Karpas-422 (cell line): ENCODE measurements around the gene PDGFD. TPM values are rescaled to one million over a fixed set of nuclear protein-coding genes. Genes with fewer than 3 reads are reported as not detected.
A peak's percentile ranks its signal among the peaks of the same experiment; 100 is the strongest.

ENCODE experiments used
- DNase-seq: peaks from one replicate; pipeline ENCODE4 v3.0.0-alpha.2; 2015
- H2AFZ ChIP-seq: fragments of 200-600 bp; sonication (generic); 2 replicates; pipeline ENCODE4 v1.6.1; 2014; ENCODE audit warnings: antibody characterized with exemption, low read length, mixed read lengths
- H3K27ac ChIP-seq: fragments of 200-600 bp; sonication (generic); 2 replicates; pipeline ENCODE4 v1.5.1; 2014; ENCODE audit warnings: mild to moderate bottlenecking, low read length, moderate library complexity
- H3K27me3 ChIP-seq: fragments of 200-600 bp; sonication (generic); 2 replicates; pipeline ENCODE4 v1.6.1; 2014; ENCODE audit warnings: low read length, mixed read lengths
- H3K36me3 ChIP-seq: fragments of 200-600 bp; sonication (generic); 2 replicates; pipeline ENCODE4 v1.6.1; 2014; ENCODE audit warnings: low read length, mixed read lengths; ENCODE audit not compliant: insufficient read depth
- H3K4me1 ChIP-seq: fragments of 200-600 bp; sonication (generic); 2 replicates; pipeline ENCODE4 v1.6.1; 2014; ENCODE audit warnings: mild to moderate bottlenecking, low read length, mixed read lengths
- H3K4me2 ChIP-seq: fragments of 200-600 bp; sonication (generic); 2 replicates; pipeline ENCODE4 v1.6.1; 2014; ENCODE audit warnings: low read length, low read depth, mild to moderate bottlenecking; ENCODE audit not compliant: poor library complexity, severe bottlenecking
- H3K4me3 ChIP-seq: fragments of 200-600 bp; sonication (generic); 2 replicates; pipeline ENCODE4 v1.5.1; 2014; ENCODE audit warnings: mild to moderate bottlenecking, antibody characterized with exemption, low read length, mixed read lengths
- H3K79me2 ChIP-seq: fragments of 200-600 bp; sonication (generic); 2 replicates; pipeline ENCODE4 v1.6.1; 2014; ENCODE audit warnings: mild to moderate bottlenecking, low read length, mixed read lengths
- H3K9ac ChIP-seq: fragments of 200-600 bp; sonication (generic); 2 replicates; pipeline ENCODE4 v1.6.0; 2014; ENCODE audit warnings: low read length
- H3K9me2 ChIP-seq: fragments of 200-600 bp; sonication (generic), shearing (Covaris generic); replicated peaks from 2 replicates; pipeline ENCODE4 v1.6.0; 2014; ENCODE audit warnings: mild to moderate bottlenecking, low read length, moderate library complexity; ENCODE audit not compliant: insufficient read depth
- H3K9me3 ChIP-seq: fragments of 300-700, 200-600 bp; sonication (generic); 2 replicates; pipeline ENCODE4 v1.6.1; 2014; ENCODE audit warnings: low read length, mixed read lengths
- H4K20me1 ChIP-seq: fragments of 200-600 bp; sonication (generic); 2 replicates; pipeline ENCODE4 v1.6.1; 2014; ENCODE audit warnings: mild to moderate bottlenecking, antibody characterized with exemption, low read length, low read depth; ENCODE audit not compliant: insufficient read depth
- total RNA-seq: library from RNA; depleted of rRNA; stranded (reverse); fragments of >200 nt; shearing (Covaris generic); gene quantifications from 2 replicates; pipeline ENCODE4 v1.2.3, GENCODE V29; 2014; ENCODE audit warnings: low replicate concordance

The PDGFD gene
- total RNA-seq, 1 experiment from 2014 or later, result 360 TPM

GRCh38 chr11:103923451-103923931, 240.5 kb downstream of the PDGFD start:
- H3K9me3 ChIP-seq, result no peaks in the 10 kb centered on the region
- no peaks in the 10 kb centered on the region for H4K20me1 ChIP-seq
- no peak for DNase-seq
- no peaks in the 10 kb centered on the region for H3K9me2 ChIP-seq
- H3K4me3 ChIP-seq, result no peak overlapping the region
- H3K4me2 ChIP-seq, result peak overlapping the region; percentile 0
- H3K27me3 ChIP-seq, result no peaks in the 10 kb centered on the region
- peaks cover 73% of the 10 kb centered on the region for H3K79me2 ChIP-seq
- H3K27ac ChIP-seq, result peak overlapping the region; percentile 68
- no peak overlapping the region for H2AFZ ChIP-seq
- H3K4me1 ChIP-seq, result peaks cover 78% of the 10 kb centered on the region
- peaks cover 62% of the 10 kb centered on the region for H3K36me3 ChIP-seq
- H3K9ac ChIP-seq, result peak overlapping the region; percentile 1; the same call in 1 of the 2 replicates

DNA sequence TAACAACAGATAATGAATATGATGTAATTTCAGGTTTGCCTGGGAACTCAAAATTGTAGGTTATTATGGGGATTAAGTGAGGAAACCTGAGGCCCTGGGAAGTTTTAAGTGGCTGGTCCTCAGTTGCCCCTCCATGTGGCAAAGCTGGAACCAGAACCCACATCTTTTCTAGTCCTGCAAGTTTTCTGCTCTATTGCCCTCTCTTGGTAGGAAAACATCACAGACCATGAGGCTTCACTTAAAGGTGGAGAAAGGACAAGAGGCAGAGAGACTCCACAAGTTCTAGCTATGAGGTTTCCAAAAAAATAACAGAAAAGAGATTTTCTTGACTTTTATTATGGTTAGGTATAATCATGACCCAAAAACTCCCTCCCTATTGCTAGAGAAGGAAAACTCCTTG, 243.0 kb downstream of the PDGFD start:
- Histone ChIP-seq H4K20me1 (no peaks in the 10 kb centered on the region), H3K4me1 (peaks cover 52% of the 10 kb centered on the region), H3K79me2 (peaks cover 61% of the 10 kb centered on the region), H3K4me2 (peak overlapping the region; percentile 0), H2AFZ (no peak overlapping the region), H3K27ac (peak overlapping the region; percentile 60), H3K9me2 (no peaks in the 10 kb centered on the region), H3K9me3 (no peaks in the 10 kb centered on the region), H3K36me3 (peaks cover 67% of the 10 kb centered on the region), H3K4me3 (no peak overlapping the region), H3K27me3 (no peaks in the 10 kb centered on the region), H3K9ac (no peak overlapping the region; the same call in 1 of the 2 replicates)
- peak; percentile 78 for DNase-seq

DNA sequence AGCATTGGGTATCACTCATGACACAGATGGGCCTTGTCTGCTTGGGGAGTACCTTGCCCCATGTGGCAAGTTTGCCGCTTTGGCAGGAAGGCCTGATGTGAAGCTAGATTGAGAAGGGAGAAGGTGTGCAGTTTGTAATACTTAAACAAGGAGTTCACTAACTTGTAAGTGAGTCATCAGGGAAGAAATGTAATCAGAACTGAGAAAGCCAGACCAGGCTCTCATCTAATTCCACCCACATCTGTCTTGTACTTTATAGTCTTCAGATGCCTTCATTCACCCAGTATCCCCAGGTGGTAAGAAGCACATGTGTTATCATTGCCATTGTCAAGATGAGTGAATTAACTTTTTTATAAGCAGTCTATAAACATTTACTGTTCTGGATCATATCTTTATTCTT, 243.5 kb downstream of the PDGFD start:
- no peaks in the 10 kb centered on the region for H3K9me2 ChIP-seq
- H3K36me3 ChIP-seq, result peaks cover 68% of the 10 kb centered on the region
- H3K4me2 ChIP-seq, result no peak overlapping the region
- no peak overlapping the region for H2AFZ ChIP-seq
- no peaks in the 10 kb centered on the region for H3K27me3 ChIP-seq
- H3K4me1 ChIP-seq, result peaks cover 52% of the 10 kb centered on the region
- peak overlapping the region; percentile 60 for H3K27ac ChIP-seq
- no peaks in the 10 kb centered on the region for H3K9me3 ChIP-seq
- H3K9ac ChIP-seq, result peak overlapping the region; percentile 0; the same call in 1 of the 2 replicates
- no peak for DNase-seq
- peaks cover 64% of the 10 kb centered on the region for H3K79me2 ChIP-seq
- no peaks in the 10 kb centered on the region for H4K20me1 ChIP-seq
- no peak overlapping the region for H3K4me3 ChIP-seq

- H3K27me3 ChIP-seq, result no peaks in the 10 kb centered on the region
- peaks cover 48% of the 10 kb centered on the region for H3K4me1 ChIP-seq
- H3K79me2 ChIP-seq, result peaks cover 45% of the 10 kb centered on the region
- no peaks in the 10 kb centered on the region for H4K20me1 ChIP-seq
- H3K36me3 ChIP-seq, result peaks cover 41% of the 10 kb centered on the region
- no peak overlapping the region for H3K9ac ChIP-seq
- H2AFZ ChIP-seq, result no peak overlapping the region
- H3K9me3 ChIP-seq, result peaks cover 5% of the 10 kb centered on the region; the same call in 1 of the 2 replicates
- no peak overlapping the region for H3K4me3 ChIP-seq
- no peak for DNase-seq
- no peak overlapping the region for H3K27ac ChIP-seq
- H3K9me2 ChIP-seq, result no peaks in the 10 kb centered on the region
- no peak overlapping the region for H3K4me2 ChIP-seq
These were observed 253.2 kb downstream of the PDGFD start for GRCh38 chr11:103910721-103911120.

GRCh38 chr11:103907548-103908455, 256.1 kb downstream of the PDGFD start:
- DNase-seq, result peak; percentile 83
- H3K36me3 ChIP-seq, result peaks cover 29% of the 10 kb centered on the region
- H3K9ac ChIP-seq, result peak overlapping the region; percentile 60
- H3K4me2 ChIP-seq, result peak overlapping the region; percentile 69
- peak overlapping the region; percentile 26 for H3K4me3 ChIP-seq
- H3K27me3 ChIP-seq, result no peaks in the 10 kb centered on the region
- H3K9me2 ChIP-seq, result no peaks in the 10 kb centered on the region
- H3K79me2 ChIP-seq, result peaks cover 25% of the 10 kb centered on the region
- no peaks in the 10 kb centered on the region for H3K9me3 ChIP-seq
- H2AFZ ChIP-seq, result no peak overlapping the region
- H3K4me1 ChIP-seq, result peaks cover 77% of the 10 kb centered on the region
- peak overlapping the region; percentile 92 for H3K27ac ChIP-seq
- H4K20me1 ChIP-seq, result no peaks in the 10 kb centered on the region

DNA sequence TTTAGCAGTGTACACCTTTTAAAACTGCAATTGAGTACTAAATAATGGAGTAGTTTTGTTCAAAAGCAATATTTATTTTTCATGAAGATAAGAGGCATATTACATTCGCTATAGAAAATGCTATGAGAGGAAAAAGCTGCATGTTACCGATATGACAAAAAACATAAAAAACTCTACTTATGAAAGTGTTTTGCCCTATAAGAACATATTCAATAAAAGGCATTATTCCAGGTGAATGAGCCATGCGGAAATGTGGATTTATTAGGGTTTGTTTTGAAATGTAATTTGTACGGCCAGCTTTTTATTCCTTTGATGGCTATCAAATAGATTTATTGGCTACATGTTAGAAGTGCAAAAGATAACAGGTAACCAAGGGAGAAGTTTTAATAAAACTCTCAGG, 256.8 kb downstream of the PDGFD start:
- Histone ChIP-seq H3K9ac (peak overlapping the region; percentile 60), H3K9me2 (no peaks in the 10 kb centered on the region), H3K4me1 (peaks cover 77% of the 10 kb centered on the region), H2AFZ (no peak overlapping the region), H3K4me3 (peak overlapping the region; percentile 26), H3K27ac (peak overlapping the region; percentile 92), H3K9me3 (no peaks in the 10 kb centered on the region), H4K20me1 (no peaks in the 10 kb centered on the region), H3K36me3 (peaks cover 28% of the 10 kb centered on the region), H3K4me2 (peak overlapping the region; percentile 69), H3K79me2 (peaks cover 20% of the 10 kb centered on the region; the same call in 1 of the 2 replicates), H3K27me3 (no peaks in the 10 kb centered on the region)
- no peak for DNase-seq

- Histone ChIP-seq H3K36me3 (peaks cover 34% of the 10 kb centered on the region), H3K4me1 (peaks cover 81% of the 10 kb centered on the region), H4K20me1 (no peaks in the 10 kb centered on the region), H3K27me3 (no peaks in the 10 kb centered on the region), H3K4me3 (peak overlapping the region; percentile 26), H3K9me3 (no peaks in the 10 kb centered on the region), H3K9ac (peak overlapping the region; percentile 60), H3K79me2 (peaks cover 20% of the 10 kb centered on the region; the same call in 1 of the 2 replicates), H3K4me2 (peak overlapping the region; percentile 69), H3K27ac (peak overlapping the region; percentile 92), H2AFZ (no peak overlapping the region), H3K9me2 (no peaks in the 10 kb centered on the region)
- DNase-seq, result peak; percentile 93
These were observed 257.6 kb downstream of the PDGFD start for GRCh38 chr11:103906291-103906867.

DNA sequence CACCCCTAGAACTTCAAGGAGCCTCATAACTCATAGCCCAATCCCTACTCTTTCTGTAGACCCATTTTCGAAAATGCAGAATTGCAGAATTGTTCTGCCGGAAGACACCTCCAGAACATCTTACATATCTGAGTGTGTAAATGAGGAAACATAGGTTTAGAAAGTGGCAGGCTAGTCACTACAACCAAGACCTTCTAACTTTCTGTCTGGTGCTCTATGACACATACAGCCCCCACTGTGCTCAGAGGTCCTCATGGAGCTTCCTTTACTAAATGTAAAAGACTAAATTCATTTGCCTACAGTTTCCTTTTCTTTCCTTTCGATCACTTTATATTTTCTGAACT, 259.7 kb downstream of the PDGFD start:
- H4K20me1 ChIP-seq, result no peaks in the 10 kb centered on the region
- no peaks in the 10 kb centered on the region for H3K9me2 ChIP-seq
- H3K4me1 ChIP-seq, result peaks cover 86% of the 10 kb centered on the region
- H3K4me3 ChIP-seq, result peak overlapping the region; percentile 43
- H3K4me2 ChIP-seq, result peak overlapping the region; percentile 69
- DNase-seq, result peak; percentile 95
- no peaks in the 10 kb centered on the region for H3K27me3 ChIP-seq
- H3K9ac ChIP-seq, result peak overlapping the region; percentile 61
- no peaks in the 10 kb centered on the region for H3K9me3 ChIP-seq
- peaks cover 37% of the 10 kb centered on the region for H3K36me3 ChIP-seq
- H3K79me2 ChIP-seq, result 0 out of 2 replicates have a peak, but pooled peaks cover 9% of the 10 kb centered on the region
- peak overlapping the region; percentile 92 for H3K27ac ChIP-seq
- H2AFZ ChIP-seq, result no peak overlapping the region
